Osteoblast (primary cell): ENCODE data around the gene RYR2. TPM values are rescaled to one million over a fixed set of nuclear protein-coding genes. Genes with fewer than 3 reads are reported as not detected.

Source experiments
- DNase-seq: peaks from one replicate; pipeline ENCODE4 v3.0.0; 2011; ENCODE audit warnings: low spot score, mixed read lengths; ENCODE audit not compliant: insufficient read length; ENCODE audit errors: missing footprints
- H2AFZ ChIP-seq: 2 replicates; pipeline ENCODE4 v1.6.0; 2011; ENCODE audit warnings: mild to moderate bottlenecking, low read length
- H3K27ac ChIP-seq: 2 replicates; pipeline ENCODE4 v1.5.1; 2011; ENCODE audit warnings: mild to moderate bottlenecking, low read depth, low read length, moderate library complexity
- H3K27me3 ChIP-seq: 2 replicates; pipeline ENCODE4 v1.6.0; 2012; ENCODE audit warnings: mild to moderate bottlenecking, control low read depth, inconsistent platforms, low read length, moderate library complexity; ENCODE audit not compliant: insufficient read depth
- H3K36me3 ChIP-seq: 2 replicates; pipeline ENCODE4 v1.5.1; 2011; ENCODE audit warnings: mild to moderate bottlenecking, low read length, control low read depth, moderate library complexity; ENCODE audit not compliant: insufficient read depth
- H3K4me1 ChIP-seq: 2 replicates; pipeline ENCODE4 v1.5.1; 2011; ENCODE audit warnings: mild to moderate bottlenecking, low read length, control low read depth, moderate library complexity; ENCODE audit not compliant: insufficient read depth
- H3K4me2 ChIP-seq: 2 replicates; pipeline ENCODE4 v1.6.0; 2011; ENCODE audit warnings: mild to moderate bottlenecking, low read length; ENCODE audit not compliant: insufficient read depth
- H3K4me3 ChIP-seq: fragments of 200-600 bp; sonication (generic); 3 replicates; pipeline ENCODE4 v1.5.1; 2012; ENCODE audit warnings: mild to moderate bottlenecking, low read length, inconsistent platforms; ENCODE audit not compliant: insufficient read depth
- H3K79me2 ChIP-seq: 2 replicates; pipeline ENCODE4 v1.6.0; 2012; ENCODE audit warnings: mild to moderate bottlenecking, low read length, control low read depth, inconsistent platforms; ENCODE audit not compliant: insufficient read depth
- H3K9me3 ChIP-seq: 2 replicates; pipeline ENCODE4 v1.5.1; 2011; ENCODE audit warnings: low read depth, low read length, control low read depth
- H4K20me1 ChIP-seq: 2 replicates; pipeline ENCODE4 v1.6.0; 2012; ENCODE audit warnings: mild to moderate bottlenecking, low read length, control low read depth; ENCODE audit not compliant: insufficient read depth
- total RNA-seq: library from RNA; depleted of rRNA; stranded (reverse); fragments of >200 nt; gene quantifications from 2 replicates; pipeline ENCODE4 v1.2.3, GENCODE V29; 2012
- TF ChIP-seq, protein P1 (sequence below): IDR thresholded peaks from 2 replicates; pipeline ENCODE4 v1.5.1; 2011; ENCODE audit warnings: mild to moderate bottlenecking, low read depth, low read length, moderate library complexity; ENCODE audit errors: extremely low read depth

RYR2 gene
- total RNA-seq, 1 donor = not detected

DNA sequence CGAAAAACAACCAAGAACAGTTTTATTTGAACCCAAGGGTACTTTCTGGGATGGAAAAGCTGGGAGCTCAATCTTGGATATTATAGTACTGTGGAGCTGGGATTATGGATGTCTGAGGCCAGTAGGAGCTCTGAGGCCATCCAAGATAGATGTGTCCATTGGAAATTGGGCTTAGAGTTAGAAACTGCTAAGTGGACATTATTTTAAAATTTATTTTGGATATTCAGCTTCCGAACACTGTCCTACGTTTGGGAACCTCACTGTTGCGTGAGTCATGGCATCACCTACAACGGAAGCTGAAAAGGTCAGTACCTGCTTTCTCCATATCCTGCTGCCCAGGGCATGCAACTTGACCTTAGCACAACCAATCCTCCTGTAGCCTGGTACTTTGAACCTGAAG is 61.0 kb downstream of the RYR2 start:
- Histone ChIP-seq H3K9me3 (no peaks in the 10 kb centered on the region), H3K4me3 (no peak overlapping the region), H3K4me2 (no peak overlapping the region), H2AFZ (no peak overlapping the region), H3K27ac (no peak overlapping the region), H3K36me3 (no peaks in the 10 kb centered on the region), H4K20me1 (no peaks in the 10 kb centered on the region), H3K27me3 (no peaks in the 10 kb centered on the region), H3K79me2 (no peaks in the 10 kb centered on the region), H3K4me1 (no peaks in the 10 kb centered on the region)
- no peak for DNase-seq
- TF ChIP-seq, protein P1, sequence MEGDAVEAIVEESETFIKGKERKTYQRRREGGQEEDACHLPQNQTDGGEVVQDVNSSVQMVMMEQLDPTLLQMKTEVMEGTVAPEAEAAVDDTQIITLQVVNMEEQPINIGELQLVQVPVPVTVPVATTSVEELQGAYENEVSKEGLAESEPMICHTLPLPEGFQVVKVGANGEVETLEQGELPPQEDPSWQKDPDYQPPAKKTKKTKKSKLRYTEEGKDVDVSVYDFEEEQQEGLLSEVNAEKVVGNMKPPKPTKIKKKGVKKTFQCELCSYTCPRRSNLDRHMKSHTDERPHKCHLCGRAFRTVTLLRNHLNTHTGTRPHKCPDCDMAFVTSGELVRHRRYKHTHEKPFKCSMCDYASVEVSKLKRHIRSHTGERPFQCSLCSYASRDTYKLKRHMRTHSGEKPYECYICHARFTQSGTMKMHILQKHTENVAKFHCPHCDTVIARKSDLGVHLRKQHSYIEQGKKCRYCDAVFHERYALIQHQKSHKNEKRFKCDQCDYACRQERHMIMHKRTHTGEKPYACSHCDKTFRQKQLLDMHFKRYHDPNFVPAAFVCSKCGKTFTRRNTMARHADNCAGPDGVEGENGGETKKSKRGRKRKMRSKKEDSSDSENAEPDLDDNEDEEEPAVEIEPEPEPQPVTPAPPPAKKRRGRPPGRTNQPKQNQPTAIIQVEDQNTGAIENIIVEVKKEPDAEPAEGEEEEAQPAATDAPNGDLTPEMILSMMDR = no peak

DNA sequence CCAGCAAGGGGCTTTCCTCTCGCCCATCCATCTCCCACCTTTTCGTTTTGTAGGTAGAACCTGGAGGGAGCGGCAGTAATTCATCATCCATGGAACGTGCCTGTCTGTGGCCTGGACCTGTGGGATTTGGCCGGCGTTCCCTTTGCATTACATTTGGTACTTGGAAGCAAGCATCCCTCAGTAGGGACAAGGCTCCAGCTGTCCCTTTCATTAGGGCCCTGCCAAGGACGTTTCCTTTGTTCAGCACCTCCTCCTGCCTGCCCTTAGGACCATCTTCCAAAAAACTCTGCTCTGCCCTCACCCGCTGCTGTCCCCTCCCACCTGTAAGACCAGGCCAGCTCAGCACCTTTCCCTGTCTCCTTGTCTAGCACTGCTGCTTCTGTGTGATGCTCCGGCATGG is 62.1 kb downstream of the RYR2 start:
- H4K20me1 ChIP-seq = no peaks in the 10 kb centered on the region
- H3K27me3 ChIP-seq = no peaks in the 10 kb centered on the region
- no peak overlapping the region for H3K4me3 ChIP-seq
- DNase-seq = no peak
- H3K27ac ChIP-seq = no peak overlapping the region
- H3K9me3 ChIP-seq = peaks cover 2% of the 10 kb centered on the region
- no peaks in the 10 kb centered on the region for H3K79me2 ChIP-seq
- no peaks in the 10 kb centered on the region for H3K36me3 ChIP-seq
- H3K4me1 ChIP-seq = no peaks in the 10 kb centered on the region
- H3K4me2 ChIP-seq = no peak overlapping the region
- TF ChIP-seq, protein P1 = no peak
- H2AFZ ChIP-seq = no peak overlapping the region

DNA sequence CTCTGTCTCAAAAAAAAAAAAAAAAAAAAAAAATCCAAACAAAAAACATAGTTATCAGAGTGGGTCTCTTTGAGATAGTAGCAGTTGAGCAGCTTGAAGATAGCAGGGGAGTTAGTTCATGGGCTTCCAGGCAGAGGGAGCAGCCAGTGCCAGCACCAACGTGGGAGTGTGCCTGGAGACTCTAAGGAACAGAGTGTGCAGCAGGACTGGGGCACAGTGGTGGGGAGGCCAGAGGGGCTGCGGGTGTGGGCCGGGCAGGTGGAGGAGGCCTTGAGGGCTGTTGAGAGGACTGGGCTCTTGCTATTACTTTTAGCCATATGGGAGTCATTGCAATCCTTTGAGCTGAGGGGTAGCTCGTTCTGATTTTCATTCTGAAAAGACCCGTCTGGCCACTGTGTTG is 63.8 kb downstream of the RYR2 start:
- Histone ChIP-seq H3K27ac (no peak overlapping the region), H3K27me3 (no peaks in the 10 kb centered on the region), H3K4me1 (no peaks in the 10 kb centered on the region), H3K4me2 (no peak overlapping the region), H3K79me2 (no peaks in the 10 kb centered on the region), H3K9me3 (peaks cover 2% of the 10 kb centered on the region), H3K36me3 (no peaks in the 10 kb centered on the region), H4K20me1 (no peaks in the 10 kb centered on the region), H2AFZ (no peak overlapping the region), H3K4me3 (no peak overlapping the region)
- TF ChIP-seq, protein P1 = no peak
- no peak for DNase-seq

DNA sequence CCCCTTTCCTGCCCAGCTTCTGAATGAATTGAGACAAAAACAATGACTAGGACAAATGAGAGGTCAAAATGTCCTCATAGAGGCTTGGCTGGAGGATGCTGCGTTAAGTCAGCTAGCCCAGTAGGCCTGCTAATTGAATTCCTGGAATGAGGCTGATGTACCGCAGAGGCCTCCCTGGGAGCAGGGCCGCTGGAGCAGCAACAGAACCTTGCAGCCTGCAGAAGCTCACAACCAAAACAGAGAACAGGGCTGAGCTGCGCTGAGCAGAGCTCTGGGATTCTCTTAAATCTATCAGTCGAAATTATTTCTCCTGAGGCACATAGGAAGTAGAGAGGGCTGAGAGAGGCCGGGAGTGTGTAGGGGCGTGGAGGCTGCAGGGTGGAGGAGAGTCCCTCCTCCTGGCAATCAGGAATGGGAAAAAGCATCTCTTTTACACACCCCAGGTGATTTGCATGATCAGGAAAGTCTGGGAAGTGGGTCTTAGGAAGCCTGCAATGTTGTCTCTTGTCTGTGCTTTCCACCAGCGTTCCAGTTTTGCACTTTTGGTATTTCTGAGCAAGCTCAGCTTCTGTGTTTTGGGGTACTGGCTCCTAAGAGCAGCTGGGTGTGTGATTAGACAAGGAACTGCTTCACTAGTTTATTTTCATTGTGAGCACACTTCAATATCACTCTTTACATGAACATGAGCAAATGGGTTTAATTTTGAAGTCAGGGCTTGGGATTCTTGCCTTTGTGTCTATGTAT is 66.5 kb downstream of the RYR2 start:
- TF ChIP-seq, protein P1 = no peak
- Histone ChIP-seq H3K4me3 (no peak overlapping the region), H3K9me3 (peaks cover 2% of the 10 kb centered on the region), H3K79me2 (no peaks in the 10 kb centered on the region), H4K20me1 (no peaks in the 10 kb centered on the region), H3K36me3 (no peaks in the 10 kb centered on the region), H3K27me3 (no peaks in the 10 kb centered on the region), H3K27ac (no peak overlapping the region), H2AFZ (no peak overlapping the region), H3K4me1 (no peaks in the 10 kb centered on the region), H3K4me2 (no peak overlapping the region)
- DNase-seq = no peak
